Dermis blood vessel endothelial cell (primary cell): ENCODE measurements around the gene KIAA0753. TPM values are rescaled to one million over a fixed set of nuclear protein-coding genes. Genes with fewer than 3 reads are reported as not detected.

ENCODE experiments used
- DNase-seq: peaks from one replicate; pipeline ENCODE4 v3.0.0; 2010
- total RNA-seq: library from RNA; depleted of rRNA; stranded (reverse); fragments of >200 nt; gene quantifications from 2 replicates; pipeline ENCODE4 v1.2.3, GENCODE V29; 2014

Gene KIAA0753
- total RNA-seq, 1 donor from 2014 or later = 11.7 TPM

- DNase-seq = peak; percentile 58
Measured at GRCh38 chr17:6641247-6641863, 844 bp upstream of the KIAA0753 start.

DNA sequence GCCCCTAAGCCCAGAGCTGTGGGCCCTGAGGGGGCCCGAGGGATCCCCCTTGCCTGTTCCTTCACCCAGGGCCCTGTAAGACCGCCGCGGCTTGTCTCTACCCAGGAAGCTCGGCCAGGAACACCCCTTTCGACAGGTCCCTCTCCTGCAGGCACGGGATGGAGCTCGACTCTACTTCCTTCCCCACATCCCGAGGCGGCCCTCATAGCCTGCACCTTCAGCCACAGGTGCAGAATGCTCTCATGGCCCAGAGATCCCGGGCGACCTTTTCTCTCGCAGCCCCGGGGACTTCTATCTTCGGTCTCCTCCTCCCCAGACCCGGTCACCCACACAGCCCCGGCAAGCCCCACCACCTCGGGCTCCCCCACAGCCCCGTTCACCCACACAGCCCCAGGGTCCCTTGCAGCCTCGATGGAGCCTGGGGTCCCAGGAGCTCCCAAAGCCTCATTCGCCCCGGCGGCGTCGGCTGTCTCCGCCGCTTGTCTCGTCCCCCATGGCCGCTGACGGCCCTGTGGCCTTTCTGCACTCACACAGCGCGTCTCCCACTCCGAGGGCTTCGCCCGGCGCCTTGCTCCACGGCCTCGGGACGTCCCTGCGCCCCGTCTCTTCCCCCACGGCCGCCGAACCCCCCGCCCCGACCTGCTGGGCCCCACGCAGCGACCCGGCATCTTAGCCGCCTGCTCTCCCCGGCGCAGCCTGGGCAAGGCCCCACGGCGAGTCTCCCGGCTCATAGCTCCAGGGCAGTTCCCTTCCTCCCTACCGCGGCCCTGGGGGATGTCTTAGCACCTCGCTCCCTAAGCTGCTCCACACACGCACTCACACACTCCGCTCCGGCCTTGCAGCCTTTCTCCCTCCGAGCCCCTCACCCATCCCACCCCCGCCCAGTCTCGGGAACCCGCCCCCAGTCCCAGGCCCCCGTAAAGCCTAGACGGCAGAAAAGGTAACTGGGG lies 650 bp downstream of the KIAA0753 start:
- DNase-seq = peak; percentile 58

- DNase-seq = no peak
Measured at GRCh38 chr17:6639014-6639585, 1.4 kb downstream of the KIAA0753 start.

GRCh38 chr17:6638046-6638908 lies 2.2 kb downstream of the KIAA0753 start:
- DNase-seq = no peak

DNA sequence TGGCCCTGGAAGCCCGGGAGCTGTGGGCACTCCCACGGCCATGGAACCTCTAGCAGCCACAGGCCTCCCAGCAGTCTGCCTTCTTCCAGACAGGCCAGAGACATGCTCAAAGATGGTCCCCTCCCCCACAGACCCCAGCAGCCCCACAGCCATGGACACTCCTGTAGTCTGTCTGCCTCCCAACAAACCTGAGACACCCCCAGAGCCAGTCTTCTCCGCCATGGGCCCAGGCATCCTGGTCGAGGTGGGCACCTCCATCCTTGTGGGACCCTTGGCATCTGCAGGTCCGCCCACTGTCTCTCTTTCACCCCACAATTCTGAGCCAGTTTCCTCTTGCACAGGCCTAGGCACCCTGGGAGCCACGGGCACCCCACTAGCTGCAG lies 3.1 kb downstream of the KIAA0753 start:
- no peak for DNase-seq

GRCh38 chr17:6636616-6637457 lies 3.7 kb downstream of the KIAA0753 start:
- DNase-seq = no peak

GRCh38 chr17:6636105-6636504 lies 4.4 kb downstream of the KIAA0753 start:
- no peak for DNase-seq

DNA sequence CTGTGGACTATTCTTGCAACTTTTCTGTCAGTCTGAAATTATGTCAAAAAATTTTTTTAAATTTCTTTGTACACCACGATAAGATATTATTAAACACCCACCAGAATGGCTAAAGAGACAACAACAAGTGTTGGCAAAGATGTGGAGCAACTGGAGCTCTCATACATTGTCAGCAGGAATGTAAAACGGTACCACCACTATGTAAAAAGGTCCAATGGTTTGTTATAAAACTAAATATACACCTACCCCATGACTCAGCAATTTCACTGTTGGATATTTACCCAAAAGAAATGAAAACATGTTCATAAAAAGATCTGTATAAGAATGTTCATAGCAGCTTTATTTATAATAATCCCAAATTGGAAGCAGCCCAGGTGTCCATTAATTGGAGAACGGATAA lies 7.2 kb downstream of the KIAA0753 start:
- DNase-seq = no peak

GRCh38 chr17:6632530-6632929 lies 8.0 kb downstream of the KIAA0753 start:
- no peak for DNase-seq

- DNase-seq = no peak
Measured at GRCh38 chr17:6630390-6630789, 10.1 kb downstream of the KIAA0753 start.

DNA sequence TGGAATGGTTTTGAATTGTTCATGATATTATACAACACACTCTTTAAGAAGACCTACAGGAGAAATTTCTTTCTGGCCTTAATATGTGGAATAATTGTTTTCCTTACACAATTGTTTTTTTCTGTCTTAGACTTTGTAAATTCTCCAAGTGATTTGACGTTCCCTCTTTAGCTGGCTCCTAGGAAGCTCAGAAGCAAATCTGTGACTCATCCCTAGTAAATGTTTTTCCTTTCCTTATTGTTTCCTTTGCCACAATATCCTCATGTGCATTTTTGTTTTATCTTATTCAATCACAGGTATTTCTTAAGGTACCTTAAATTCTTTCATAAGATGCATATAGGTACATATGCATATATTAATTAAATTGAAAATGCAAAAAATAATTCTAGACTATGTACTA lies 13.5 kb downstream of the KIAA0753 start:
- DNase-seq = peak; percentile 24

GRCh38 chr17:6626616-6627015 lies 13.9 kb downstream of the KIAA0753 start:
- DNase-seq = no peak

GRCh38 chr17:6623941-6624340 lies 16.6 kb downstream of the KIAA0753 start:
- no peak for DNase-seq

DNA sequence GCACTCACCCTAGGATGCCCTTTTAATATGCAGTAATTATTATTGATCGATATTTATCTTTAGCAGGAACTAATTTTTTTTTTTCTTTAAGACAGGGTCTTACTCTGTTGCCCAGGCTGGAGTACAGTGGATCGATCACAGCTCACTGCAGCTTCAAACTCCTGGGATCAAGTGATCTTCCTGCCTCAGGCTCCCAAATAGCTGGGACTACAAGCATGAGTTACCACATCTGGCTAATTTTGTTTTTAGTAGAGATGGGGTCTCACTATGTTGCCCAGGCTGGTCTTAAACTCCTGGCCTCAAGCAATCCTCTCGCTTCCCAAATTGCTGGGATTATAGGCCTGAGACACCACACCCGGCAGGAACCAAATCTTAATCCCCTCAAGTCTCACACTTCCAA lies 29.3 kb downstream of the KIAA0753 start:
- no peak for DNase-seq

DNA sequence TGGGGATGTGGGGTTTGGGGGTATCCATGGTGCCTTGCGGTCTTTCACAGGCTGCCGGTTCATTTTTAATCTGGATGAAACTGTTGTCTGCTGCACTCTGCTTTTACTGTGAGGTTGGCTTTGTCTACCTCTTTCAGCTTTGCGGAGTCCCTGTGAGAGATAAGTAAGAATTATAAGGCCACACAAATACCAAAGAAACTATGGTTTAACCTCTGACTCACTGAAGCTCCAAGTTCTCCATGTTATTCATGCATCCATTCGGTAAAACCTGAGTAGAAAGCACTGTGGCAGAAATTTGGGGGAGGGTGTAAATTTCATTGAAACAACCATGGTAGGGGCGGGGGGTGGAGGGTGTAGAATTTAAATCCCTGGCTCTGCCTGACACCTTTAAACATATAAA lies 30.5 kb downstream of the KIAA0753 start:
- DNase-seq = no peak

GRCh38 chr17:6608321-6608720 lies 32.2 kb downstream of the KIAA0753 start:
- no peak for DNase-seq

- no peak for DNase-seq
Measured at GRCh38 chr17:6605142-6605541, 35.4 kb downstream of the KIAA0753 start.

DNA sequence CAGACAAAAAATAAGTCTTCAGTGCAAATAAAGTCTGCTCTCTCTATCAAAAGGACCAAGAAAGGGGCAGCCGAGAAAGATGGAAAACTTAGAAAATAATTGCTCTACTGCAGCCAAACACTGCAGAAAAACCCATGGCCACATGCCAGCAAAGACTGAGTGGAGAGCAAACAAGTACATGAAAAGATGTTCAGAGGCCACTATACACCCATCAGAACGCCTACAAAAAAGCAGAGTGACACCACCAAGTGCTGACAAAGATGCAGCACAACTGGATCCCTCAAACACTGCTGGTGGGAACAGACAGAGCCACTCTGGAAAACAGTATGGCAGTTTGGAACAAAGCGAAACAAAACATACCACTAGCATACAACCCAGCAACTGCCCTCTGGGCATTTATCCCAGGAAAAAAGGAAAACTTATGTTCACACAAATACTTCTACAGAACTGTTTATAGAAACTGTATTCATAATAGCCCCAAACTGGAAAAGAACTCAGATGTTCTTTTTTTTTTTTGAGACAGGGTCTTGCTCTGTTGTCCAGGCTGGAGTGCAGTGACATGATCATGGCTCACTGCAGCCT lies 36.7 kb downstream of the KIAA0753 start:
- DNase-seq = no peak

- DNase-seq = no peak
Measured at GRCh38 chr17:6602141-6602540, 38.4 kb downstream of the KIAA0753 start.

DNA sequence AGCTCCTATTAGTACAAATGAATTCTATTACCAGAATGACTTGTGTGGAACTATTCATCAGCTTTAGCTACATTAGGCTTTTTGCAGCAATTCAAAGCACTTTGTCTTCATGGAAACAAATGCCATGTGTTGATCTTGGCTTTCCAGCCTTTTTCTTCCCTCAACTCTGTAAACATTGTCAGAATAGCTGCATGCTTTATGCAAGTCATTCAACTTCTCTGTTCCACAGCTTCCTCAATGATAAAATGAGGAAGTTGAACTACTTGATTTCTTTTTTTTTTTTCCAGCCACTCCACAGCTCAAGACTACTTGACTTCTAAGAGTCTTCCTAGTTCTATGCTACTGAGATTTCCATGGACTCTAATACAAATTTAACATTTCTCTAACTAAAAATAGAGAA lies 41.1 kb downstream of the KIAA0753 start:
- DNase-seq = peak; percentile 61

- DNase-seq = no peak
Measured at GRCh38 chr17:6597727-6598126, 42.8 kb downstream of the KIAA0753 start.
